SK-N-SH (cell line): ENCODE data around the gene SRF. TPM values are rescaled to one million over a fixed set of nuclear protein-coding genes. Genes with fewer than 3 reads are reported as not detected.

Experiments
- CTCF ChIA-PET: fragments of 300-600, 350-600 bp; formaldehyde crosslinking; extraction: SDS; loops from one replicate; lab custom pipeline; 2021; lab: Yijun Ruan, JAX
- POLR2A ChIA-PET: fragments of 350-600 bp; sonication (Branson Sonifier 250); formaldehyde crosslinking; extraction: SDS; loops from one replicate; lab custom pipeline; 2020; ENCODE audit warnings: antibody characterized with exemption, inconsistent platforms; lab: Yijun Ruan, JAX
- DNase-seq: peaks from one replicate; pipeline ENCODE4 v3.0.0; 2012
- H2AFZ ChIP-seq: fragments of 200-600 bp; sonication (generic); 2 replicates; pipeline ENCODE4 v1.8.1; 2016; ENCODE audit warnings: antibody characterized with exemption, mild to moderate bottlenecking, low read depth
- H3F3A ChIP-seq: fragments of 200-600 bp; sonication (generic); replicated peaks from 2 replicates; pipeline ENCODE3; 2016; ENCODE audit warnings: antibody characterized with exemption, mild to moderate bottlenecking; ENCODE audit not compliant: insufficient read depth
- H3K27ac ChIP-seq, 2 experiments: fragments of 200-500 bp in 1 of 2; fragments of 200-600 bp in 1 of 2; sonication (Bioruptor generic) in 1 of 2; sonication (generic), shearing (Covaris generic) in 1 of 2; 2 replicates each; pipeline versions ENCODE4 v1.5.1 to v1.6.1; 2014 to 2016; ENCODE audit warnings: low read depth in 2 of 2, inconsistent platforms in 1 of 2, low read length in 1 of 2, mild to moderate bottlenecking in 1 of 2, mixed read lengths in 1 of 2
- H3K27me3 ChIP-seq: fragments of 200-600 bp; sonication (generic), shearing (Covaris generic); 2 replicates; pipeline ENCODE4 v1.6.1; 2016; ENCODE audit warnings: mixed run types; ENCODE audit not compliant: insufficient read depth
- H3K36me3 ChIP-seq, 2 experiments: fragments of 200-500 bp in 1 of 2; fragments of 200-600 bp in 1 of 2; sonication (Bioruptor generic) in 1 of 2; sonication (generic) in 1 of 2; replicated peaks in 1 of 2; 2 replicates each; pipeline versions ENCODE3 to v1.5.1; 2014 to 2016; ENCODE audit warnings: low read length in 1 of 2, mild to moderate bottlenecking in 1 of 2; ENCODE audit not compliant: insufficient read depth in 2 of 2, control insufficient read depth in 1 of 2
- H3K4me1 ChIP-seq, 2 experiments: fragments of 200-500 bp in 1 of 2; fragments of 200-600 bp in 1 of 2; sonication (Bioruptor generic) in 1 of 2; sonication (generic), shearing (Covaris generic) in 1 of 2; 2 replicates each; pipeline versions ENCODE4 v1.5.1 to v1.6.1; 2014 to 2016; ENCODE audit warnings: low read depth in 1 of 2, low read length in 1 of 2, mixed run types in 1 of 2; ENCODE audit not compliant: insufficient read depth in 2 of 2, control insufficient read depth in 1 of 2
- H3K4me2 ChIP-seq: fragments of 200-600 bp; sonication (generic), shearing (Covaris generic); 2 replicates; pipeline ENCODE4 v1.6.1; 2017; ENCODE audit warnings: mixed run types
- H3K4me3 ChIP-seq, 2 experiments: fragments of 200-500 bp in 1 of 2; fragments of 200-600 bp in 1 of 2; sonication (Bioruptor generic) in 1 of 2; sonication (generic), shearing (Covaris generic) in 1 of 2; 2 replicates each; pipeline versions ENCODE4 v1.5.1 to v1.8.1; 2014 to 2016; ENCODE audit warnings: low read depth in 2 of 2, inconsistent platforms in 1 of 2, low read length in 1 of 2, mild to moderate bottlenecking in 1 of 2, mixed read lengths in 1 of 2, moderate library complexity in 1 of 2
- H3K79me2 ChIP-seq: fragments of 200-600 bp; sonication (generic); 2 replicates; pipeline ENCODE4 v1.8.1; 2017; ENCODE audit warnings: mild to moderate bottlenecking; ENCODE audit not compliant: insufficient read depth
- H3K9ac ChIP-seq: fragments of 200-600 bp; sonication (generic); 2 replicates; pipeline ENCODE4 v1.6.1; 2017; ENCODE audit warnings: mixed run types
- H3K9me2 ChIP-seq: fragments of 200-600 bp; sonication (generic); 2 replicates; pipeline ENCODE4 v1.6.1; 2017; ENCODE audit warnings: mixed run types
- H3K9me3 ChIP-seq: fragments of 200-600 bp; sonication (generic); 2 replicates; pipeline ENCODE4 v1.6.1; 2017; ENCODE audit warnings: mixed run types, mild to moderate bottlenecking, moderate library complexity
- H4K20me1 ChIP-seq: fragments of 200-600 bp; sonication (generic); 2 replicates; pipeline ENCODE4 v1.6.1; 2017; ENCODE audit warnings: mild to moderate bottlenecking, mixed run types; ENCODE audit not compliant: insufficient read depth
- CHD2 ChIP-seq: fragments of 150-350 bp; IDR thresholded peaks from 2 replicates; pipeline ENCODE4 v1.6.1; 2018; ENCODE audit warnings: low read length; ENCODE audit not compliant: partially characterized antibody
- ELF1 ChIP-seq: IDR thresholded peaks from 2 replicates; pipeline ENCODE4 v1.4.0; 2012
- EP300 ChIP-seq, 2 experiments: IDR thresholded peaks; 2 replicates each; pipeline versions ENCODE4 v1.4.0 to v1.6.1; 2012; ENCODE audit warnings: borderline replicate concordance in 1 of 2, low read depth in 1 of 2, low read length in 1 of 2
- EZH2phosphoT487 ChIP-seq: fragments of 200-600 bp; sonication (generic); IDR thresholded peaks from 2 replicates; pipeline ENCODE4 v1.6.1; 2017; ENCODE audit warnings: low read depth, mixed run types, mild to moderate bottlenecking, antibody characterized with exemption, moderate library complexity, borderline replicate concordance
- FOSL2 ChIP-seq: IDR thresholded peaks from 2 replicates; pipeline ENCODE4 v1.4.0; 2012; ENCODE audit warnings: low read depth, mild to moderate bottlenecking, moderate library complexity, borderline replicate concordance
- IRF3 ChIP-seq: fragments of 150-350 bp; IDR thresholded peaks from 2 replicates; pipeline ENCODE4 v1.6.1; 2016; ENCODE audit warnings: mild to moderate bottlenecking, low read depth, low read length
- JUND ChIP-seq: IDR thresholded peaks from 2 replicates; pipeline ENCODE4 v1.4.0; 2012
- NRF1 ChIP-seq: IDR thresholded peaks from 2 replicates; pipeline ENCODE4 v1.6.1; 2012; ENCODE audit warnings: low read depth, mild to moderate bottlenecking, low read length
- SMC3 ChIP-seq: IDR thresholded peaks from 2 replicates; pipeline ENCODE4 v1.6.1; 2012; ENCODE audit warnings: low read depth, low read length, improper control_type of control experiment
- USF1 ChIP-seq: IDR thresholded peaks from 2 replicates; pipeline ENCODE4 v1.4.0; 2012; ENCODE audit warnings: low read depth, borderline replicate concordance
- WGBS: methylation state at CpG from one replicate; pipeline ENCODE4 v1.1.6; 2017; ENCODE audit warnings: low lambda C conversion rate; 5-methylcytosine and 5-hydroxymethylcytosine counted together
- polyA plus RNA-seq, 3 experiments: library from polyadenylated mRNA; depleted of rRNA; stranded (reverse); fragments of >200 nt; gene quantifications; 2 replicates each; pipeline ENCODE4 v1.2.3, GENCODE V29; 2012

SRF gene
- polyA plus RNA-seq, 1 of the 3 experiments (the other 2 are of a cell fraction), result 31.7 TPM

- POLR2A ChIA-PET, result no interaction called here
- Histone ChIP-seq H2AFZ (no peak overlapping the region), H3K9me3 (no peaks in the 10 kb centered on the region), H3K79me2 (peaks cover 81% of the 10 kb centered on the region), H3K36me3 (no peaks in the 10 kb centered on the region), H3F3A (peaks cover 40% of the 10 kb centered on the region), H3K4me3 (no peak overlapping the region), H4K20me1 (no peaks in the 10 kb centered on the region), H3K4me2 (peak overlapping the region; percentile 74; the same call in 1 of the 2 replicates), H3K4me1 (peaks cover 66 to 72% of the 10 kb centered on the region in 2 experiments), H3K27ac (peak overlapping the region; percentile 91 to 99), H3K27me3 (no peaks in the 10 kb centered on the region), H3K9me2 (no peaks in the 10 kb centered on the region), H3K9ac (peak overlapping the region; percentile 87)
- CTCF ChIA-PET, result interaction anchor here (0.9 kb wide), 1 partner anchor 8 kb away, joined by 3 read pairs; no protein-coding TSS in a partner anchor
- WGBS, result no CpG with 5 or more reads among the region's 2 CpGs
- TF ChIP-seq EZH2phosphoT487, result no peak
- no peak for TF ChIP-seq CHD2
- no peak for TF ChIP-seq USF1
- no peak for TF ChIP-seq EP300 (IDR thresholded peaks at IDR 0.05; ENCODE audit: borderline replicate concordance in 1 of 2, low read depth in 1 of 2, low read length in 1 of 2)
- DNase-seq, result no peak
These were observed 48.9 kb upstream of the SRF start for GRCh38 chr6:43122146-43122545.

GRCh38 chr6:43123461-43124314, 47.4 kb upstream of the SRF start:
- Histone ChIP-seq H3K27me3 (no peaks in the 10 kb centered on the region), H2AFZ (no peak overlapping the region), H3K4me3 (no peak overlapping the region; a peak in 1 of 4 replicates), H4K20me1 (no peaks in the 10 kb centered on the region)
- 32% methylated on average over 19 of the region's 25 CpGs for WGBS
- TF ChIP-seq JUND, result no peak
- TF ChIP-seq SMC3, result peak; percentile 4; the same call in 1 of the 2 replicates
- no peak for TF ChIP-seq NRF1
- no peak for TF ChIP-seq ELF1
- TF ChIP-seq USF1, result peak; percentile 28; the same call in 1 of the 2 replicates
- no peak for TF ChIP-seq CHD2
- no peak for TF ChIP-seq IRF3
- no peak for TF ChIP-seq FOSL2
- TF ChIP-seq, all 33 proteins: peak for 2
- H3F3A ChIP-seq, result peaks cover 44% of the 10 kb centered on the region
- H3K9ac ChIP-seq, result peak overlapping the region; percentile 87; the same call in 1 of the 2 replicates
- DNase-seq, result peak; percentile 73
- H3K4me1 ChIP-seq, result peaks cover 66 to 78% of the 10 kb centered on the region in 2 experiments
- H3K27ac ChIP-seq, result peak overlapping the region; percentile 91 to 99
- H3K9me3 ChIP-seq, result no peaks in the 10 kb centered on the region
- H3K9me2 ChIP-seq, result no peaks in the 10 kb centered on the region
- H3K79me2 ChIP-seq, result peaks cover 78% of the 10 kb centered on the region
- ChIA-PET POLR2A (interaction anchor here (0.9 to 3.9 kb wide), 5 partner anchors 10 to 123 kb away, joined by 3 to 17 read pairs (median 3); partner anchors contain the start of genes KLC4, MRPL2 and PTK7), CTCF (interaction anchor here (1.0 to 2.7 kb wide), 7 partner anchors 8 to 222 kb away, joined by 3 to 21 read pairs (median 5); partner anchors contain the start of gene PTK7)
- peak overlapping the region; percentile 52 for H3K4me2 ChIP-seq
- H3K36me3 ChIP-seq, result no peaks in the 10 kb centered on the region
